ENCODE data around the gene NCOR2. TPM values are rescaled to one million over a fixed set of nuclear protein-coding genes. Genes with fewer than 3 reads are reported as not detected.

The NCOR2 gene
- total and polyA plus RNA-seq, 8 donors: 49.6 to 148 (median 98.6) TPM

DNA sequence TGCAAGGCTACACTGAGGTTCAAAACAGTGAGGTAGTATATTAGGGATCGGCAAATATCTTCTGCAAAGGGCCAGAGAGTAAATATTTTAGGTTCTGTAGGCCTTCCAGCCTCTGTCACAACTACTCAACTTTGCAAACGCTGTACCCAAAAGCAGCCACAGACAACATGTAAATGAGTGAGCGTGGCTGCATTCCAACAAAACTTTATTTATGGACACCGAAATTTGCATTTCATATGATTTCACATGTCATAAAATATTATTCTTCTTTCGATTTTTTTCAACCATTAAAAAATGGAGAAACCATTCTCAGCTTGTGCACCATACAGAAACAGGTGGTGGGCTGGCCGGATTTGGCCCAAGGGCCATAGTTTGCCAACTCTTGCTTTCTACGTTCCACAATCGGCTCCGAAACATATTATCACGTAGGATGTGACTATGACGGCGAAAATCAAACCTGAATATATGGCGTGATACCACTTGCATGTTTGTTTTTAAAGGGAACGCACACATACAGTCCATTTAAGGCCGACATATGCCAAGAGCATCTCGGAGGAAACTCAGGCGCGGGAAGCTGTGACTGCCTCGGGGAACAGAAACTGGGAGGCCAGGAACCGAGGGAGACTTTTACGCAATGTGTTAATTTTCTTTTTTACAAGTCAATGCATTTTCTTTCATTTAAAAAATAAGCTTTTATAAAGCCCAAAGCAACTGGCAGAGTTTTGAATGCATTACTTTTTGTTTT lies 7.1 kb downstream of the NCOR2 start:
- no peak for DNase-seq
- Histone ChIP-seq H3K36me3 (no peaks in the 10 kb centered on the region), H3K27ac (no peak overlapping the region), H3K9me3 (no peaks in the 10 kb centered on the region), H3K27me3 (no peaks in the 10 kb centered on the region), H3K4me3 (no peak overlapping the region), H3K4me1 (peaks cover 0 to 7% (median 7%) of the 10 kb centered on the region in 3 donors)
- no peak for ATAC-seq
- intact Hi-C loops (cut with DNase I): loop anchor here in 1 of 3 donors (5.0 kb wide), 1 partner anchor 38 kb away; no protein-coding TSS in a partner anchor
- 83 to 84% methylated on average over 21 of the region's 21 CpGs for WGBS, 2 donors
- no peak for FAIRE-seq
- no peak for TF ChIP-seq CTCF (IDR thresholded peaks at IDR 0.05)

- Histone ChIP-seq H3K27me3 (no peaks in the 10 kb centered on the region), H3K36me3 (no peaks in the 10 kb centered on the region), H3K4me1 (no peaks in the 10 kb centered on the region), H3K9me3 (no peaks in the 10 kb centered on the region), H3K27ac (no peak overlapping the region), H3K4me3 (no peak overlapping the region)
- TF ChIP-seq CTCF (IDR thresholded peaks at IDR 0.05): no peak
- DNase-seq (no peak), FAIRE-seq (no peak), ATAC-seq (no peak)
- 91 to 94% methylated on average over 12 of the region's 12 CpGs for WGBS, 2 donors
- intact Hi-C loops (cut with DNase I): loop anchor here in 1 of 3 donors (5.0 kb wide), 1 partner anchor 37 kb away; no protein-coding TSS in a partner anchor
Observed at GRCh38 chr12:124559182-124560017, 8.0 kb downstream of the NCOR2 start.

DNA sequence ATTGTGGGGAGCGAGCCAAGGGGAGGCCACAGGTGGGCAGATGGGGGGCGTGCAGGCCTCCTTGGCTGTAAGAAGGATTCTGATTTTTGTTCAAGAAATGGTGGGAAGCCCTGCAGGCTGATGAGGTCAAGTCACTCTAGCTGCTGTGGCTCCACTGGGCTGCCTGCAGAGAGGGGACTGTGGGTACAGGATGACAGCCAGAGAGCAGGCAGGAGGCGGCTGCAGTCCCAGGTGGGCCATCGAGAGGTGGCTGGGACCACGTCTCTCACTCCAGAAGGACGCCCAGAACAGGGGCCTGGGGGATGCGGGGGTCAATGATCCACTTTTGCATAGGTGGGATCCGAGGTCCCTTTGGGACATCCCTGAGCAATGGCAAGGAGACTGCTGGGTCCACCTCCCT lies 9.1 kb downstream of the NCOR2 start:
- no peaks in the 10 kb centered on the region for H3K27me3 ChIP-seq
- ATAC-seq (no peak), FAIRE-seq (no peak), DNase-seq (peak in 1 of 6 donors; percentile 66)
- H3K36me3 ChIP-seq: no peaks in the 10 kb centered on the region
- TF ChIP-seq CTCF (IDR thresholded peaks at IDR 0.05): no peak
- 87 to 93% methylated on average over 8 of the region's 8 CpGs for WGBS, 2 donors
- no peaks in the 10 kb centered on the region for H3K9me3 ChIP-seq
- no peaks in the 10 kb centered on the region for H3K4me1 ChIP-seq
- no peak overlapping the region for H3K4me3 ChIP-seq
- intact Hi-C loops (cut with DNase I): no loop called here
- no peak overlapping the region for H3K27ac ChIP-seq

DNA sequence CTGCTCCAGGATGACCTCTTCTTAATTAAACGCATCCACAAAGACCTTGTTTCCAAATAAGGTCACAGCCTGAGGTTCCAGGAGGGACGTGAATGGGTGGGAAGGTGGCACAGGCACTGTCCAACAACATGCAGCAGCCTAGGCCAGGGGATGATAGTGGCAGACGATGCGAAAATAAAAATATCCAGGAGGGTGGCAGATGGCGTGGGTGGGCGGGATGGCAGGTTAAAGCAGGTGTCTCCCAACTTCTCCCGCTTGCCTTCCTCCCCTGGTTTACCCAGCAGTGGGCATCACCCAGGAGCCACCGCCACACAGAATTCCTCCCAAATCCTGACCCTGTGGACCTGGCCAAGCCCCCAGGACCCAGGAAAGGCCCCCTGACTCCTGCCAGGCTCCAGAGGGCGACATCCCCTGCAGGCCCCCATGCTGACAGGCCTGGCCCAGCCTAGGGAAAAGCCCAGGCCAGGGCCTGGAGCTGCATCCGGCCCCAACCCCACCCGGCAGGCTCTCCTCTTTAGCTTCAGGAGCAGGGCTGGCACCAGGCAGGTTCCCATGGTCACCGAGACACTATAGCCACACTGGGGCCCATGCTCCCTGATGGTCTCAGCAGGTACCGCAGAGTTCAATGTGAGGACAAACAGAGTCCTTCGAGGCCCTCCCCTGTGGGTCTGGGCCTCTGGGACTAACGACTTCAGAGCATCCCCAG lies 9.7 kb downstream of the NCOR2 start:
- intact Hi-C loops (cut with DNase I): no loop called here
- Histone ChIP-seq H3K9me3 (no peaks in the 10 kb centered on the region), H3K36me3 (no peaks in the 10 kb centered on the region), H3K4me3 (no peak overlapping the region), H3K27ac (no peak overlapping the region), H3K4me1 (no peaks in the 10 kb centered on the region), H3K27me3 (no peaks in the 10 kb centered on the region)
- peak in 3 of 4 donors; percentile 12 to 53 (median 41) for ATAC-seq
- DNase-seq: peak in 1 of 6 donors; percentile 64
- WGBS, 2 donors: 76 to 80% methylated on average over 15 of the region's 15 CpGs
- no peak for FAIRE-seq
- no peak for TF ChIP-seq CTCF (IDR thresholded peaks at IDR 0.05)

All from pancreas (tissue), 10 donors.